GM21367 (cell line): ENCODE measurements around the gene NMBR.
"Not testable (repeated sequence)": the region's sequence is repeated elsewhere in the genome, so short reads cannot be mapped to it uniquely, and the experiment has no call there.

Source experiments
- ATAC-seq: cut with Tn5 transposase; IDR thresholded peaks from one replicate; pipeline ENCODE4 v1.9.1; 2021; ENCODE audit not compliant: unreplicated experiment

Gene NMBR

DNA sequence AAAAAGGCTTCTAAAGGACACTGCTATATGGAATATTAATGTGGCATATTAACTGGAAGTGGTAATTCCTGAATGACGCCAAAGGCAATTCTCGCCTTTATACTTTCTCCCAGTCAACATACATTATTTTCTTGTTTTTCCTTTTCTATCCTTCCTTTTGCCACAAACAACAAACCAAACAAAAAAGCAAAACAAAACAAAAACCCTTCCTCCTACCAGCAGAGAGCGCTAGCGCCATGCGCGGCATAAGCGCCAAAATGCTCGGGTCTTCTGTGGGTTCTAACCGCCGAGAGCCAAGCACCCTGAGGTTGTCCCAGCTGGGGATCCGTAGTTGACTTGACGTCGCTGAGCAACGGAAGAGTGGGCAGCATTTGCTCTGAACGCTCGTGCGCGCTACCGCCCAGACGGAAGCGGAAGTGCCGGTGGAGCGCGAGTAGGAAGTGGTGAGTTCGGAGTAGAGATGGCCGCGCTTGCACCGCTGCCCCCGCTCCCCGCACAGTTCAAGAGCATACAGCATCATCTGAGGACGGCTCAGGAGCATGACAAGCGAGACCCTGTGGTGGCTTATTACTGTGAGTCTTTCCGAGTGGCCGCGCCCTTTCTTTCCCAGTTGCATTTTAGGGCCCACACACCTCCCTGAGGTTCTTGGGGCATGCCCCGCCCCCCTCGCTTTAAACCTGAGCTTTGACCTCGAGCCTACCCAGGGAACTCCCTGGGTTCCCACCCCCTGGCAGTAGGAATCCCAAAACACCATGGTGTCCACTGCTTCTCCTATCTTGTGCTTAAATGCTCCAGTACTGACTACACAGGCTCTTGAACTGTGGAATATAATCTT, at the start of gene NMBR, which contains the start of gene VTA1:
TSS of gene NMBR (minus strand) at position 295 of the 835 bp plus-strand sequence. CDS start 58,464 bp downstream, outside the sequence.
TSS of gene VTA1 (plus strand) at position 436 of the 835 bp plus-strand sequence. CDS start at position 461, 25 bp downstream.
- peak; percentile 100 for ATAC-seq

DNA sequence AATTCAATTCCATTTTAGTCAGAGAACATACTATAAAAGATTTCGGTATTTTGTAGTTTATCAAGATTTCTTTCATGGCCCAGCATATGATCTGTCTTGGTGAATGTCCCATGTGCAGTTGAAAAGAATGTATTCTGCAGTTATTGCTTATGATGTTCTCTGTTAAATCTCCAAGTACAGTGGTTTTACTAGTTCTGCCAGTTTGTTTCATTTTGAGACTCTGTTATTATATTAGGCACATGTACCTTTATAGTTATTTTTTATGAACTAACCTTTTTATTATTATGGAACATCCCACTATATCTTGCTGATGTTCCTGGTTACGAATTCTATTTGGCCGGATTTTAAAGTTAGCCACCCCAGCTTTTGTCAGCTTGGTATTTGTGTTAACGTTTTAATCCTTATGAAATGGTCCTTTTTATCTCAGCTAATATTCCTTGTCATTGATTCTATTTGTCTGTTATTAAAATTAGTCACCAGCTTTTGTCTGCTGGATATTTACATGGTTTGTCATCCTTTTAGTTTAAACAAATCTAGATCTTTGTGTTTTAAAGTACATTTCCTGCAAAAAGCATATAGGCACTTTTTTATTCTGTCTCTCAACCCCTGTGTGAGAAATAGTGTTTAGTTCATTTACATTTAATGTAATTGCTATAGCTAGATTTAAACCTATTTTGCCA, 49.1 kb upstream of the NMBR start:
- ATAC-seq: no peak

DNA sequence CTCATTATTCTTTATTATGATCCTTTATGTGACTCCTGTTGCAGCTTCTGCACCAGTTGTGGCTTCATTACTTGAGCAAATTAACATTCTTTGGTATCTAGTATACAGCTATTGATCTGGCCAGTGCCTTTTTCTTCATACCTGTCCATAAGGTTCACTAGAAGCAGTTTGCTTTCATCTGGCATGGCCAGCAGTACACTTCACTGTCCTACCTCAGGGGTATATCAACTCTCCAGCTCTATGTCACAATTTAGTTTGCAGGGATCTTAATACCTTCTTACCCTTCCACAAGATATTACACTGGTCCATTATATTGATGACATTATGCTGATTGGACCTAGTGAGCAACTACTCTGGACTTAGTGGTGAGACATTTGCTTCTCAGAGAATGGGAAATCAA, 46.7 kb upstream of the NMBR start:
- no peak for ATAC-seq

DNA sequence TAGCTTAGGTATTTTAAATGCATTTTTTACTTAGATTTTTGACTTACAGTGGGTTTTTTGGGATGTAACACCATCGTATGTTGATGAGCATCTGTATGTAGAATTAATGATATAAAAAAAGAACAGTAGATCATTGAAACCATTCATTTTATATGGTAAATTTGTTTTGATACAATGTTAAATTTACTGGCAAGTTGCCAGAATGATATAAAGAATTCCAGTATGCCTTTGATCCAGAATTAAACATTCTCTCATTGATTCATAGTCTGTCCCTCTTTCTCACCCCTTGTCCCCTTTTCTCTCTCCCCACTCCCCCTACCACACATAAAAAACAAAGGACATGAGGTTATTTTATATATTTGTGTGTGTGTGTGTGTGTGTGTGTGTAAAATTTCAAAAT, 45.4 kb upstream of the NMBR start:
- ATAC-seq: no peak

DNA sequence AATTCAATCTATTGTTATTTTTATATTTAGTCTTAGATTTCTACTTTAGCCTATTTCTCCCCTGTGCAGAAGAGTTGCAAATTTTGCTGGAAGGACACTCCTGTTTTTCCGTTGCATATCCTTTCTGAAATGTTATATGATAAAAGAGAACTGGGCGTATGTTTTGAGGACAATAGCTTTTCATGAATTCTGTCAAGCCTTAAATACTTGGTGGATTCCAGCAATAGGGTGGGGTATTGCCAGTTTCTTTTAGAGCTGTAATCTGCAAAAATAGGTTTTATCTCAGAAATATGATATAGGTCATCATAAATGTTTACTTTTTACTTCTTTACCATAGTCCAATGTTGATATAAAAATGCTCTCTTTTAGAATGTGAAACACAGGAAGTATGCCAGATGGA, 42.1 kb upstream of the NMBR start:
- no peak for ATAC-seq

DNA sequence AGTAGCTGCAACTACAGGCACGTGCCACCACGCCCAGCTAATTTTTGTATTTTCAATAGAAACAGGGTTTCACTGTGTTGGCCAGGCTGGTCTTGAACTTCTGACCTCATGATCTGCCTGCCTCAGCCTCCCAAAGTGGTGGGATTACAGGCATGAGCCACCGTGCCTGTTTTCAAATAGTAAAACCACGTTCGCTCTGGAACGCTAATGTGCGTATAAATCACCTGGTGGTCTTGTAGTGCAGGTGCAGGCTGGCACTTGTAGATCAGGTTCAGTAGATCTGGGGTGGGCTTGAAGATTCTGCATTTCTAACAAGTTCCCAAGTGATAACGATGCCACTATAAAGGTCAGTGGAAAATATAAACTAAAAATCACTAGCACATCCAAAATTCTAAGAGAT, 41.4 kb upstream of the NMBR start:
- not testable (repeated sequence) for ATAC-seq

DNA sequence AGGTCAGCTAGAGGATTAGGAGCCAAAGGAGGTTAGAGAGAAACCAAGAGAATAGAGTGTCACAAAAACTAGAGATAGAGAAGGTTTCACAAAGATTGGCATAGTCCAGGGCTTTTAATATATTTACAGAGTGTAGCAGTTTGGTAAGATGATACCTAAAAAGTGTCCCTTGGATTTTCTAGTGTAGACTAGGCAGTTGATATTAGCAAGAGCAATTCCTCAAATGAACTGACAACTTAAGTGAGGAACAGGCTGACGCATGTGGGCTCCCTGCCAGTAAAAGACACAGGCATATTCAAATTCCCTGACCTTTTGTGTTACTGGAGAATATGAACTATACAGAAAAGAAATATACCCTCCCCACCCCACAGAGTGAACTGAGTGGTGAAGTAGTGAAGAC, 40.3 kb upstream of the NMBR start:
- no peak for ATAC-seq

DNA sequence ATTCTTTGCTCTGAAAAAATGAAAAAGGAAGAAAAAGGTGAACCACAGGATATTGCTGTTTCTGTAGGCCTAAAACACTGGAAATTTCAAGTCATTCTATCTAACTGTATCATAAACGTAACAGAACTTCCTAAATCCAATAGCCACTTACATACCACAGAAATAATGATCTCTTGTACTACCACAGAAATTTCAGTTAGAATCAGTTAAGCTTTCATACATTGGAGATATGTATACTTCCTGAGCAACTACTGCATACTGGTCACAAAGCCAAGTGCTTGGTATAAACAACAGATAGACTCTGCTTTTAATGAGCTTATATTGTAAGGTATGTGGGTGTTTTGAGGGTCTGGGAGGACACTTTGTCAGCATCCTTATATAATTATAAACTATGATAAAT, 38.7 kb upstream of the NMBR start:
- ATAC-seq: no peak

DNA sequence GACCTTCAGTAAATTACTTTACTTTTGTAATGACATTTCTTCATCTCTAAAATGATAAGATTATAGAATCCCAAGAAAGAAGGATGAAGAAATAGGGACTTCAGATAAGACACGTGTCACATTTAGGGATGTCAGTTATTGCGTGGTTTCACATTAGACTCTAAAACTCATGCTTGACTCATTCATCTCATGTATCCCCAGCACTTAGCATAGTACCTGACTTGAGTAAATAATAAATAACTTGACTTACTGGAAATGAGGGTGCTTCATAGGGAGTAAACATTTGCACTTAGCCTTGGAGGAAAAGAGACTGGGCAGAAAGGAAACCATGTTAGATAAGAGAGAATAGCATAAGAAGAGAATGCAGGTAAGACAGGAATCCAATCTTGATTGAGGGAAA, 37.4 kb upstream of the NMBR start:
- no peak for ATAC-seq

DNA sequence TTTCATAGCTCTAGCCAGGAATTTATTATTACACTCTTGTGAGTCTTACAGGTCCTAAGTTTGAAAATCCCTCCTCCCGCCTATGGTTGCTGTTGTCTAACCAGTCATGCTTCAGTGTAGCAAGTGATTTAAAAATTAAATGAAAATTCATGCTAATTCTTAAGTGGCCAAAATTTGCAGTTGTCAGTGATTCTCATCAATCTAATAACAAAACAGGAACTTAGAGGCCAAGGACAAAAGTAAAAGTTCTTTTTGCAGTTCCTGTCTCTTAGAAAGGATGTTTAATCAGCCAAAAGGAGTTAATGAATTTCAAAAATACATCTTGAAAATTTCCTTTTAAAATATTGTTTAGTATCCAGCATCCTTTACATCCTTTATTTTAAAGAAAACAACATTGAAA, 36.4 kb upstream of the NMBR start:
- no peak for ATAC-seq

DNA sequence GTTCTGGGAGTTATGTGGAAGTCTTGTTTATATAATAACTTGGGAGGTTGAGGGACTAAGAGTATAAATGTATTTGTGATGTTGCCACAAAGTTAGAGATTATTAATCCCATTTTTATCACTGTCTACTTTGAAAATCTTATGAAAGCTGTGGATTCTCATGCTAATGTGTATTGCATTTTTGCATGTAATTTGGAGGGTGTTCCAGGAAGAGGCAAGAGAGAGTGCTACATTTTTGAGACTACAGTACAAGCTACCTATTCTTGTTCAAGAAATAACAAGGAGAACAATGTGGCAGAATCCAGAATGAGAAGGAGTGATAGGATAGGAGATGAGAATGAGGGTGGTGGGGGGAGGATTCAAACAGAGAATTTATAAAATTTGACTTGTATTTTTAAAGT, 35.1 kb upstream of the NMBR start:
- no peak for ATAC-seq

DNA sequence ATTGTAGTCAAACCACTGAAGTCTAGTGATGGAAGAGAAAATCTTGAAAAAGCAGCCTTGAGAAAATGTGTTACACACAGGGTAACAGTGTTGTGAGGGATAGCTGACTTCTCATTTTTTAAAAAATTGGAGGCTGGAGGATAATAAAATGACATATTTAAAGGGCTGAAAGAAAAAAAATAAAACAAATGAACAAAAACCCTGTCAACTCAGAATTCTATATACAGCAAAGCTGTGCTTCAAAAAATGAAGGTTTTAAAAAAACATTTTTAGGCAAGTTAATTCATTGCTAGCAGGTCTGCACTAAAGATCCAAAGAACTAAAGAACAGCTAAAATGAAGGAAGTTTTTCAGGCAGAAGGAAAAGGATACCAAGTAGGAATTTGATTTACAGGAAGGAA, 31.2 kb upstream of the NMBR start:
- ATAC-seq: no peak

DNA sequence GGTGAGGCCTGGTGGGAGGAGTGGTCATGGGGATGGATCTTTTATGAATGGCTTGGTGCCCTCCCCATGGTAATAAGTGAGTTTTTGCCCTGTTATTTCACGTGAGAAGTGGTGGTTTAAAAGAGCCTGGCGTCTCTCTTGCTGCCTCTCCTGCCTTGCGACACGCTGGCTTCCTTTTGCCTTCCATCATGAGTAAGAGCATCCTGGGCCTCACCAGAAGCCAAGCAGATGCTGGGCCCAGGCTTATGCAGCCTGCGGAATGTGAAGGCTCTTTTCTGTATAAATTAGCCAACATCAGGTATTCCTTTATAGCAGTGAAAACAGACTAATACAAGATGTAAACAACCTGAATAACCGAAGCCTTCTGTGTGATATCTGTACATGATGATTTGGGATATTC, 27.8 kb upstream of the NMBR start:
- ATAC-seq: no peak

DNA sequence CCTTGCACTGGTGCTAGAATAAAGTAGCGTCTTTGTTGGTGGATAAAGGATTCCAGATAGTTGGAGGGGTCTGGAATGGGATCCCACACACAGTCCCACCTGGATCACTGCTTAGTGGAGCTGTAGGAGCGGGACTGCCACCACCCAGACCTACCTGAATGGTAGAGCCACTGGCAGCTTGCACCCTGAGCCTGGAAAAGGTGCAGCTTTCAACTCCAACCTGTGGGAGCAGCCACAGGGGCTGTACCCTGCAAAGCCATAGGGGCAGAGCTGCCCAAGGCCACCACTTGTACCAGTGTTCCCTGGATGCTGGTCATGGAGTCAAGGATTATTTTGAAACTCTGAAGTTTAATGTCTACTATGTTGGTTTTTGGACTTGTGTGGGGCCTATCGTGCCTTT, 27.1 kb upstream of the NMBR start:
- no peak for ATAC-seq

DNA sequence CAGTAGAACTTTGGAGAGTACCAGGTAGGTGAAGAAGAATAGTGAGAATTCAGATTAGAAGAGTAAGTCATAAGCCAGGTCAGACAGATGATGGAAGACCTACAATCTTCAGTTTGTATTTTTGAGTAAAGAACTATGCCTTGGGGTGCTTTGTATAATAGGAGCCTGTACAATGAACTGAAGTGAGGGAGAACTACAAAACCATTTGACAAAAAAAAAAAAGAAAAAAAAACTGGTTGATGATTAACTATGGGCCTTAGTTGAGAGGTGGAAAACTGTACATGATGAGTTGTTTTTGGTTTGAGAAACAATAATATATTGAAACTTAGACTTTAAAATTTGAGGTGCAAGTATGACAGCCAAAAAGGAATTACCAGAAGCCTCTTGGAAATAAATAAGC, 25.8 kb upstream of the NMBR start:
- no peak for ATAC-seq

DNA sequence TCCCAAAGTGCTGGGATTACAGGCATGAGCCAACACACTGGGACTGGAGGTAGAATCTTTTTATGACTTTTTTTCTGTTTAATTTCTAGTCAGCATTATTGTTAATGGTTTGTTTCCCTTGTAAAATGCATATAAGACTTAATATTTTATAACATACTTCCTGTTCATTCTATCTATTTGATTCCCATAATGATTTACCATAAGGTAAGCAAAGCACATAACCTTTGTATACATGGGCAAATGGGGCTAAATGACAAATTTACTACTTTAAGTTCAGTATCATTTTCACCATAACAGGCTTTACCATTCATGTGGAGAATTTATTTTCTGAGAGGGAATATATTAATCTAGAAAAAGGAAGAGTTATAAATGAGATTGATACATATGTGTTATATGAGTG, 24.4 kb upstream of the NMBR start:
- no peak for ATAC-seq

DNA sequence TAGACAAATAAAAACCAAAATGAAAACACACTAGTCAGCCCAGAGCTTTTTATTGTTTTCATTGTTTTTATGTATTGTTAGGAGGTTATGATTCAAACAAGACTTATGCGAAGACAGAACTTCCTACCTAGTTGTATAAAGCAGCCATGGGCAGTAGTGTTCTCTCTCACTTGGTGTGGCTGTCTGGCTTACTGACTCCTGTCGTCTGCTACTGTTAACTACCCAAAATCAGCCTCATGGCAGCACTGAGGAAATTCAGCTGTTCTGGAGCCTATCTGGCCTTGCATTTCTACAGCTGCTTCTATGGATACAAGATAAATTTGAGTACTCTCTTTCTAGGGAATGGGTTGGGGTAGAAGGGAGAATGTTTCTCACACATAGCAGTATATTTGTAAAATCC, 20.6 kb upstream of the NMBR start:
- no peak for ATAC-seq

DNA sequence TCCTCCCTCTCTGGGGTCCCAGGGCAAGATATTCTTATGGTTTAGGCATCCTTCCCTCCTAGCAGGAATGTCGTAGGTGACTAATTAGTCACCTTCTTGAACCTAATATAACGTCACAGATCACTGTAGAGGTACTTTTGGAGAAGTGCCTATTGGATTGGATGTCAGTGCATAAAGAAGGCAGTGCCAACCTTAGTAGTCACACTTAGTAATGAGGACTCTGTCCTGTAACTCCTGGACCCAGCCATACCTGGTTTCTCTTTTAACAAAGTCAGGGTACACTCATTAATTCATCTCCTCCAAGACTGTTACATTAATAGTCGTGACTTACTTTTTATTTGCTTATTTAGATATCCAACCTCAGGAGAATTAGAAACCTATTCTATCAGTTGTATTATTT, 20.1 kb upstream of the NMBR start:
- ATAC-seq: no peak

DNA sequence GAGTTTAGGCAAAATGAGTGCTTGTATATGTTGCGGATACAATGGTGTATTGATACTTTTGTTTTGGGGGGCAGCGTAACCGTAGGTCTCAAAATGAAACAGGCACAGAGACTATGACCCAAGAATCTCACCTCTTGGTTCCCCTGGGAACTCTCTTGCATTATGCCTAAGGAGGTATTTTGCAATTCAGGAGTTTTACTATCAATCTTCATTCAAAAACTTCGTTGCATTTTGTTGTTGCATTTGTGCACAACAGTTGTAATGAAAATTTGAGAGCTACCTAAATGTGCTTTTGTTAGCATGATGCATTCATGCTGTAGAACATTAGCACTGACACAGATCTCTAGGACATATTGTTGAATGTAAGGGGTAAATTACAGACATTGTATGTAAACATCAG, 18.3 kb upstream of the NMBR start:
- no peak for ATAC-seq

DNA sequence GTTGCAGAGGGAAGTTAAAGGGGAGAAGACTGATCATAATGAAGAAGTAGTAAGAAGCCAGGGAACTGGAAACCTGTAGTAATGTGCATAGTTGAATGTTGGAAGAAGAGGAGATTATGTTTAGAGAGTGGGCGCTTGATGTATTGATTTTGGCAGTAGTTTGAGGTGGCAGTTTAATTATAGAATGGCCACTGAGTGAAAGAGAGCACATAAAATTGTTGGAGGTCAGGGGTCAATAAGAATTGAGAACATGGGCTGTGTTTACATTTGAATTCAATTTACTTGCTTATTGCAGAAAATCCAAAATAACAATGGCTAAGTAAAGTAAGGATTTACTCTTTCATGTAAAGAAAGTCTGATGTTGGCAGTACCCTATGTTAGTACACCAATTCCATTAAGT, 15.9 kb upstream of the NMBR start:
- ATAC-seq: no peak

DNA sequence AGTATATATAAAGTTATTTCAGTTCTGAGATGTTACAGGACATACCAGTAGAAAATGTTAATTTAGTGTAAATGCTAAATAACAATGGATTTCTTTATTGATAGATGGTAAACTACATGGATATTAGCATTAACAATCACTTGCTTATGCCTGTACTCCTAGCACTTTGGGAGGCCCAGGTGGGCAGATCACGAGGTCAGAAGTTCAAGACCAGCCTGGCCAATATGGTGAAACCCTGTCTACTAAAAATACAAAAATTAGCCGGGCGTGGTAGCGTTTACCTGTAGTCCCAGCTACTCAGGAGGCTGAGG, 9.8 kb upstream of the NMBR start:
- ATAC-seq: not testable (repeated sequence)

DNA sequence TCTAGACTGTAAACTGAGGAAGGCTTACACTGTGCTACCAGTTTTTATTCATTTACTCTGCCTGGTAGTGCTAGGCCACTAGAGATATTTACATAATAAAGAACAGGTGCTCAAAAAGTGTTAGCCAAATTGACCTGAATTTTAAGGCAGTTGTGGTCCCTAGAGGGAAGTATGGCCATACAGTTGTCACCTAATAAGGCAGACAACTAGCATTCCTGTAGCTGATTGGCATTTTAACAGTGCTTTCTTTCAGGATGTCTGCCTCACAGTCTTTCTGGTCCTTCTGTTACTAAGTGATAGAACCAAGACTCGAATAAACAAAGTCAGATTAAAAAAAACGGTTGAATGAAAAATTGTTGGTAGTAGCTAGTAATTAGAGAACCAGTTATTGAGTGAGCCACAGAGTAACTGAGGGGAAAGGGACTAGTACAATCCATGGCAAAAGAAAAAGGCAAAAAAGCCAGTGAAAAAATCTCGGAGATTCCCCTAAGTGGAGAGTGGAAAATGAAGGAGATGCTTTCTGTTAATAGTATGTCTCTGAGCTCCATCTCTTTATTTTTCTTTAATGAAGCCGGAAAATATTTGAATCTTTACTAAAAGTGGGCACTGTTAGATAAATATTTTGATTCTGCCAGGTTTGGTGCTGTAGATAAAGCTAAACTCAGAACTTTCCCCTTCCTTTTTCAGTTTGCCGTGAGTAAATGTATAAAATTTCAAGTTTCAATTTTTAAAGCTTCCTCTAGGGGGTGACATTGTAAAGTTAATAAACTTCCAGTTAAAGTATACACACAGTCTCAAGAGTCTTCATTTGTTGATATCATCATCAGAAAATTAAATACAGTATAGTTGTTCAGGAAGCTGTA, 9.2 kb upstream of the NMBR start:
- no peak for ATAC-seq
